Measurements from ENCODE around the gene E2F1. TPM values are rescaled to one million over a fixed set of nuclear protein-coding genes. Genes with fewer than 3 reads are reported as not detected.

Gene E2F1
- total RNA-seq, 3 donors from 2014 or later (not counting 1 experiment from before 2014, with no cell fraction given) = 4.6 to 5.6 (median 4.7) TPM

- Mint-ChIP-seq H3K27ac (no peak overlapping the region), H3K27me3 (ENCODE audit: low read depth in 2 of 2) (no peaks in the 10 kb centered on the region), H3K36me3 (no peaks in the 10 kb centered on the region), H3K9me3 (no peaks in the 10 kb centered on the region), H3K4me3 (no peak overlapping the region), H3K4me1 (no peaks in the 10 kb centered on the region)
- no peaks in the 10 kb centered on the region for H3K27me3 ChIP-seq (ENCODE audit: control insufficient read depth, insufficient read depth, low read length)
- no peak overlapping the region for H3K27ac ChIP-seq (ENCODE audit: low read length)
- TF ChIP-seq, protein P1, sequence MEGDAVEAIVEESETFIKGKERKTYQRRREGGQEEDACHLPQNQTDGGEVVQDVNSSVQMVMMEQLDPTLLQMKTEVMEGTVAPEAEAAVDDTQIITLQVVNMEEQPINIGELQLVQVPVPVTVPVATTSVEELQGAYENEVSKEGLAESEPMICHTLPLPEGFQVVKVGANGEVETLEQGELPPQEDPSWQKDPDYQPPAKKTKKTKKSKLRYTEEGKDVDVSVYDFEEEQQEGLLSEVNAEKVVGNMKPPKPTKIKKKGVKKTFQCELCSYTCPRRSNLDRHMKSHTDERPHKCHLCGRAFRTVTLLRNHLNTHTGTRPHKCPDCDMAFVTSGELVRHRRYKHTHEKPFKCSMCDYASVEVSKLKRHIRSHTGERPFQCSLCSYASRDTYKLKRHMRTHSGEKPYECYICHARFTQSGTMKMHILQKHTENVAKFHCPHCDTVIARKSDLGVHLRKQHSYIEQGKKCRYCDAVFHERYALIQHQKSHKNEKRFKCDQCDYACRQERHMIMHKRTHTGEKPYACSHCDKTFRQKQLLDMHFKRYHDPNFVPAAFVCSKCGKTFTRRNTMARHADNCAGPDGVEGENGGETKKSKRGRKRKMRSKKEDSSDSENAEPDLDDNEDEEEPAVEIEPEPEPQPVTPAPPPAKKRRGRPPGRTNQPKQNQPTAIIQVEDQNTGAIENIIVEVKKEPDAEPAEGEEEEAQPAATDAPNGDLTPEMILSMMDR (IDR thresholded peaks at IDR 0.05) = no peak
- intact Hi-C loops (cut with micrococcal nuclease) = no loop called here
- no peaks in the 10 kb centered on the region for H3K9me3 ChIP-seq (ENCODE audit: control insufficient read depth, insufficient read depth, low read length)
- 95% methylated on average over 8 of the region's 8 CpGs for WGBS (ENCODE audit: insufficient coverage)
- H3K4me1 ChIP-seq (ENCODE audit: control insufficient read depth, insufficient read depth, low read length) = no peaks in the 10 kb centered on the region
- DNase-seq (no peak), ATAC-seq (no peak)
- H3K4me3 ChIP-seq (ENCODE audit: low read length) = no peak overlapping the region
- no peaks in the 10 kb centered on the region for H3K36me3 ChIP-seq (ENCODE audit: control insufficient read depth, insufficient read depth, low read length)
Measured at GRCh38 chr20:33697129-33697528, 10.9 kb upstream of the E2F1 start.

- no peaks in the 10 kb centered on the region for H3K4me1 Mint-ChIP-seq
- intact Hi-C loops (cut with micrococcal nuclease) = no loop called here
- no peaks in the 10 kb centered on the region for H3K9me3 Mint-ChIP-seq
- H3K4me3 ChIP-seq (ENCODE audit: low read length) = no peak overlapping the region
- no peaks in the 10 kb centered on the region for H3K4me1 ChIP-seq (ENCODE audit: control insufficient read depth, insufficient read depth, low read length)
- H3K36me3 ChIP-seq (ENCODE audit: control insufficient read depth, insufficient read depth, low read length) = no peaks in the 10 kb centered on the region
- no peak overlapping the region for H3K4me3 Mint-ChIP-seq
- no peaks in the 10 kb centered on the region for H3K27me3 Mint-ChIP-seq (ENCODE audit: low read depth in 2 of 2)
- no peaks in the 10 kb centered on the region for H3K27me3 ChIP-seq (ENCODE audit: control insufficient read depth, insufficient read depth, low read length)
- no peak overlapping the region for H3K27ac Mint-ChIP-seq
- H3K36me3 Mint-ChIP-seq = no peaks in the 10 kb centered on the region
- no peak for ATAC-seq
- TF ChIP-seq, protein P1 (IDR thresholded peaks at IDR 0.05) = no peak
- no peaks in the 10 kb centered on the region for H3K9me3 ChIP-seq (ENCODE audit: control insufficient read depth, insufficient read depth, low read length)
- DNase-seq = no peak
- WGBS (ENCODE audit: insufficient coverage) = 96% methylated on average over 3 of the region's 4 CpGs
- no peak overlapping the region for H3K27ac ChIP-seq (ENCODE audit: low read length)
Measured at GRCh38 chr20:33696448-33696847, 10.3 kb upstream of the E2F1 start.

GRCh38 chr20:33694639-33695012 is 8.4 kb upstream of the E2F1 start:
- no peak overlapping the region for H3K27ac Mint-ChIP-seq
- TF ChIP-seq, protein P1 (IDR thresholded peaks at IDR 0.05) = no peak
- Histone ChIP-seq H3K36me3 (ENCODE audit: control insufficient read depth, insufficient read depth, low read length) (no peaks in the 10 kb centered on the region), H3K9me3 (ENCODE audit: control insufficient read depth, insufficient read depth, low read length) (no peaks in the 10 kb centered on the region), H3K4me3 (ENCODE audit: low read length) (no peak overlapping the region), H3K4me1 (ENCODE audit: control insufficient read depth, insufficient read depth, low read length) (peaks cover 15% of the 10 kb centered on the region), H3K27me3 (ENCODE audit: control insufficient read depth, insufficient read depth, low read length) (no peaks in the 10 kb centered on the region), H3K27ac (ENCODE audit: low read length) (no peak overlapping the region)
- peaks cover 6 to 7% of the 10 kb centered on the region in 2 donors for H3K4me1 Mint-ChIP-seq
- intact Hi-C loops (cut with micrococcal nuclease) = no loop called here
- H3K27me3 Mint-ChIP-seq (ENCODE audit: low read depth in 2 of 2) = no peaks in the 10 kb centered on the region
- DNase-seq (no peak), ATAC-seq (no peak)
- WGBS (ENCODE audit: insufficient coverage) = 89% methylated on average over 6 of the region's 6 CpGs
- no peak overlapping the region for H3K4me3 Mint-ChIP-seq
- H3K9me3 Mint-ChIP-seq = no peaks in the 10 kb centered on the region
- H3K36me3 Mint-ChIP-seq = no peaks in the 10 kb centered on the region

Measured in natural killer cell (primary cell).